ENCODE data around the gene FOCAD.

FOCAD gene

DNA sequence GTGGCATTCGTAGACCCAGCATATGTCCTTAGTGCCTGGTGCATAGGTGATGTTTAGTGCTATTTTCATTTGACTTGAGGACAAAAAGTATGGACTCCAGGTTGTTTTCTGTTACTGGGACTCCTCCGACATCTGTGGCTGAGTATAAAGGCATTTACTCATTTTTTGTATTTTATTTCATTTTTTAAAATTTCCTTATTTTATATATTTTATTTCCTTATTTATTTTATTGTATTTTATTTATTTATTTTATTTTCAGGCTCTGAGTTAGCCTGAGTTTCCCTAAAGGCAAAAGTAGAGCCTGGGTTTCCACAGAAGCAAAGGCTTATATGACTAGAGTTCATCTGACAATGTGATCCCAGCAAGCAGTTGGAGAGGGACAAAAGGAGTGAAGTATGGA is 91.6 kb downstream of the FOCAD start:
- ChIA-PET POLR2A (no interaction called here), CTCF (no interaction called here)
- Histone ChIP-seq H3K27ac (ENCODE audit: extremely low read depth, low read depth, low read length) (no peak overlapping the region), H3K4me1 (ENCODE audit: control insufficient read depth, insufficient read depth, low read length) (no peaks in the 10 kb centered on the region), H3K4me3 (ENCODE audit: low read depth, low read length) (no peak overlapping the region), H3K9me3 (ENCODE audit: control insufficient read depth, insufficient read depth, low read depth, low read length) (no peaks in the 10 kb centered on the region), H3K36me3 (ENCODE audit: control insufficient read depth in 2 of 2, insufficient read depth in 1 of 2, low read length in 2 of 2) (peaks cover 3 to 12% of the 10 kb centered on the region in 2 experiments; a peak in 2 of 3 replicates)
- TF ChIP-seq ZNF530 (tag by site-specific recombination; IDR thresholded peaks at IDR 0.05; ENCODE audit: low read depth), result no peak
- no peak for TF ChIP-seq HOXD13 (CRISPR knock-in tag; IDR thresholded peaks at IDR 0.05; ENCODE audit: borderline replicate concordance)
- TF ChIP-seq ZNF214 (tag by site-specific recombination; IDR thresholded peaks at IDR 0.05; ENCODE audit: borderline replicate concordance), result no peak
- no peak for TF ChIP-seq ZNF292 (tag by site-specific recombination; IDR thresholded peaks at IDR 0.05; ENCODE audit: borderline replicate concordance, low read depth)
- TF ChIP-seq ZNF555 (tag by site-specific recombination; conservative IDR thresholded peaks at IDR 0.05), result no peak
- TF ChIP-seq ZNF133 (tag by site-specific recombination; IDR thresholded peaks at IDR 0.05), result no peak

DNA sequence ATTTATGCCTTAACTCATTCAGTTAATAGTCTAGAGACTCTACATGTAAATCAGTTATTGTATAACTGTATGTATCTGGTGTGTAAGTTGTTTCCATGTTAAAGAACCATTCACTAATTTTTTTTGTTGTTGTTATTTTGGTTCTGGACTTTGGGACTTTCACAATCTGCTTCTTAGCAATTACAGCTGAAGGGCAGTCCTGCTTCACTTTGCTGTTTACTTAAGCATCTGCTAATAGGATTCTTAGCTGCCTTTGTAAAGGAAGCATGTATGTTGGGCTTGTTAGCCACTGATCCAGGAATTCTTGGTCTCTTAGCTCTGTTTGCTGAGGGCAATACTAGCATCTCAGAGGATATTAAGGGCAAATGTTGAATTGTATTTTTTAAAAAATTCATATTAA is 97.0 kb downstream of the FOCAD start:
- POLR2A ChIA-PET, result no interaction called here
- Histone ChIP-seq H3K27ac (ENCODE audit: extremely low read depth, low read depth, low read length) (no peak overlapping the region), H3K9me3 (ENCODE audit: control insufficient read depth, insufficient read depth, low read depth, low read length) (no peaks in the 10 kb centered on the region), H3K4me3 (ENCODE audit: low read depth, low read length) (no peak overlapping the region), H3K4me1 (ENCODE audit: control insufficient read depth, insufficient read depth, low read length) (0 out of 2 replicates have a peak, but pooled peaks cover 2% of the 10 kb centered on the region), H3K36me3 (ENCODE audit: control insufficient read depth in 2 of 2, insufficient read depth in 1 of 2, low read length in 2 of 2) (peaks cover 0 to 8% of the 10 kb centered on the region in 2 experiments; a peak in 1 of 3 replicates)
- CTCF ChIA-PET, result interaction anchor here (0.8 kb wide), 1 partner anchor 448 kb away, joined by 6 read pairs; no protein-coding TSS in a partner anchor
- no peak for TF ChIP-seq YY2 (tag by site-specific recombination; IDR thresholded peaks at IDR 0.05)
- no peak for TF ChIP-seq ZNF792 (tag by site-specific recombination; IDR thresholded peaks at IDR 0.05)
- no peak for TF ChIP-seq ZNF621 (tag by site-specific recombination; IDR thresholded peaks at IDR 0.05)
- TF ChIP-seq, protein P1, sequence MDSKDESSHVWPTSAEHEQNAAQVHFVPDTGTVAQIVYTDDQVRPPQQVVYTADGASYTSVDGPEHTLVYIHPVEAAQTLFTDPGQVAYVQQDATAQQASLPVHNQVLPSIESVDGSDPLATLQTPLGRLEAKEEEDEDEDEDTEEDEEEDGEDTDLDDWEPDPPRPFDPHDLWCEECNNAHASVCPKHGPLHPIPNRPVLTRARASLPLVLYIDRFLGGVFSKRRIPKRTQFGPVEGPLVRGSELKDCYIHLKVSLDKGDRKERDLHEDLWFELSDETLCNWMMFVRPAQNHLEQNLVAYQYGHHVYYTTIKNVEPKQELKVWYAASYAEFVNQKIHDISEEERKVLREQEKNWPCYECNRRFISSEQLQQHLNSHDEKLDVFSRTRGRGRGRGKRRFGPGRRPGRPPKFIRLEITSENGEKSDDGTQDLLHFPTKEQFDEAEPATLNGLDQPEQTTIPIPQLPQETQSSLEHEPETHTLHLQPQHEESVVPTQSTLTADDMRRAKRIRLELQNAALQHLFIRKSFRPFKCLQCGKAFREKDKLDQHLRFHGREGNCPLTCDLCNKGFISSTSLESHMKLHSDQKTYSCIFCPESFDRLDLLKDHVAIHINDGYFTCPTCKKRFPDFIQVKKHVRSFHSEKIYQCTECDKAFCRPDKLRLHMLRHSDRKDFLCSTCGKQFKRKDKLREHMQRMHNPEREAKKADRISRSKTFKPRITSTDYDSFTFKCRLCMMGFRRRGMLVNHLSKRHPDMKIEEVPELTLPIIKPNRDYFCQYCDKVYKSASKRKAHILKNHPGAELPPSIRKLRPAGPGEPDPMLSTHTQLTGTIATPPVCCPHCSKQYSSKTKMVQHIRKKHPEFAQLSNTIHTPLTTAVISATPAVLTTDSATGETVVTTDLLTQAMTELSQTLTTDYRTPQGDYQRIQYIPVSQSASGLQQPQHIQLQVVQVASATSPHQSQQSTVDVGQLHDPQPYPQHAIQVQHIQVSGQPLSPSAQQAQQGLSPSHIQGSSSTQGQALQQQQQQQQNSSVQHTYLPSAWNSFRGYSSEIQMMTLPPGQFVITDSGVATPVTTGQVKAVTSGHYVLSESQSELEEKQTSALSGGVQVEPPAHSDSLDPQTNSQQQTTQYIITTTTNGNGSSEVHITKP (tag by site-specific recombination; IDR thresholded peaks at IDR 0.05), result no peak
- no peak for TF ChIP-seq ZNF555 (tag by site-specific recombination; conservative IDR thresholded peaks at IDR 0.05)
- TF ChIP-seq BCL11B (tag by site-specific recombination; IDR thresholded peaks at IDR 0.05; ENCODE audit: low read depth), result no peak
- TF ChIP-seq ZNF548 (tag by site-specific recombination; IDR thresholded peaks at IDR 0.05), result no peak
- TF ChIP-seq, protein P2, sequence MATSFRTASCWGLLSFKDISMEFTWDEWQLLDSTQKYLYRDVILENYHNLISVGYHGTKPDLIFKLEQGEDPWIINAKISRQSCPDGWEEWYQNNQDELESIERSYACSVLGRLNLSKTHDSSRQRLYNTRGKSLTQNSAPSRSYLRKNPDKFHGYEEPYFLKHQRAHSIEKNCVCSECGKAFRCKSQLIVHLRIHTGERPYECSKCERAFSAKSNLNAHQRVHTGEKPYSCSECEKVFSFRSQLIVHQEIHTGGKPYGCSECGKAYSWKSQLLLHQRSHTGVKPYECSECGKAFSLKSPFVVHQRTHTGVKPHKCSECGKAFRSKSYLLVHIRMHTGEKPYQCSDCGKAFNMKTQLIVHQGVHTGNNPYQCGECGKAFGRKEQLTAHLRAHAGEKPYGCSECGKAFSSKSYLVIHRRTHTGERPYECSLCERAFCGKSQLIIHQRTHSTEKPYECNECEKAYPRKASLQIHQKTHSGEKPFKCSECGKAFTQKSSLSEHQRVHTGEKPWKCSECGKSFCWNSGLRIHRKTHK (tag by site-specific recombination; IDR thresholded peaks at IDR 0.05), result no peak
- TF ChIP-seq ZNF624 (tag by site-specific recombination; IDR thresholded peaks at IDR 0.05), result no peak
- TF ChIP-seq, protein P3, sequence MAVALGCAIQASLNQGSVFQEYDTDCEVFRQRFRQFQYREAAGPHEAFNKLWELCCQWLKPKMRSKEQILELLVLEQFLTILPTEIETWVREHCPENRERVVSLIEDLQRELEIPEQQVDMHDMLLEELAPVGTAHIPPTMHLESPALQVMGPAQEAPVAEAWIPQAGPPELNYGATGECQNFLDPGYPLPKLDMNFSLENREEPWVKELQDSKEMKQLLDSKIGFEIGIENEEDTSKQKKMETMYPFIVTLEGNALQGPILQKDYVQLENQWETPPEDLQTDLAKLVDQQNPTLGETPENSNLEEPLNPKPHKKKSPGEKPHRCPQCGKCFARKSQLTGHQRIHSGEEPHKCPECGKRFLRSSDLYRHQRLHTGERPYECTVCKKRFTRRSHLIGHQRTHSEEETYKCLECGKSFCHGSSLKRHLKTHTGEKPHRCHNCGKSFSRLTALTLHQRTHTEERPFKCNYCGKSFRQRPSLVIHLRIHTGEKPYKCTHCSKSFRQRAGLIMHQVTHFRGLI (tag by site-specific recombination; IDR thresholded peaks at IDR 0.05), result no peak
- no peak for TF ChIP-seq ZNF670 (tag by site-specific recombination; IDR thresholded peaks at IDR 0.05; ENCODE audit: low read depth)
- no peak for TF ChIP-seq ZNF248 (tag by site-specific recombination; IDR thresholded peaks at IDR 0.05)

Data from HEK293 (cell line).